Right lobe of liver (tissue), 6 donors: ENCODE results near the gene PLXNA2. TPM values are rescaled to one million over a fixed set of nuclear protein-coding genes. Genes with fewer than 3 reads are reported as not detected.
A peak's percentile ranks its signal among the peaks of the same experiment; 100 is the strongest.

ENCODE experiments used
- ATAC-seq, 4 donors: fragments of 200-7000 bp; cut with Tn5 transposase; one replicate each; pipeline ENCODE4 v1.9.1; 2020; ENCODE audit warnings: mild to moderate bottlenecking in 4 of 4, moderate library complexity in 4 of 4
- DNase-seq, 3 donors: peaks; one replicate each; pipeline ENCODE4 v3.0.0-alpha.2; 2020
- H3K27ac ChIP-seq, 3 donors: fragments of 200-600 bp; one replicate each; pipeline ENCODE4 v1.8.0; 2022
- H3K27me3 ChIP-seq, 2 donors: fragments of 200-600 bp; one replicate each; pipeline ENCODE4 v1.8.0; 2022
- H3K36me3 ChIP-seq, 4 donors: fragments of 200-600 bp; sonication (generic) in 1 of 4; one replicate each; pipeline versions ENCODE4 v1.5.1 to v1.8.0; 2017 to 2022; ENCODE audit warnings: control low read depth in 1 of 4
- H3K4me1 ChIP-seq, 4 donors: fragments of 200-600 bp; sonication (generic) in 1 of 4; one replicate each; pipeline versions ENCODE4 v1.5.1 to v1.8.0; 2017 to 2022; ENCODE audit warnings: control low read depth in 1 of 4
- H3K4me3 ChIP-seq, 3 donors: fragments of 200-600 bp; one replicate each; pipeline ENCODE4 v1.8.0; 2022
- H3K9me3 ChIP-seq, 4 donors: fragments of 200-600 bp; sonication (generic) in 1 of 4; one replicate each; pipeline versions ENCODE4 v1.5.1 to v1.8.0; 2017 to 2022; ENCODE audit warnings: control low read depth in 1 of 4
- CTCF ChIP-seq, 4 donors: fragments of 200-600 bp in 3 of 4; fragments of 450-650 bp in 1 of 4; IDR thresholded peaks; one replicate each; pipeline versions ENCODE4 v1.5.1 to v1.8.0; 2016 to 2022; ENCODE audit warnings: antibody characterized with exemption in 4 of 4, mild to moderate bottlenecking in 2 of 4
- POLR2A ChIP-seq: fragments of 450-650 bp; IDR thresholded peaks from one replicate; pipeline ENCODE4 v1.6.1; 2017; ENCODE audit warnings: antibody characterized with exemption, mild to moderate bottlenecking
- WGBS: methylation state at CpG from one replicate; pipeline ENCODE4 v1.1.6; 2018; ENCODE audit warnings: low coverage, low lambda C conversion rate; ENCODE audit not compliant: insufficient coverage; ENCODE audit errors: missing lambda C conversion rate; 5-methylcytosine and 5-hydroxymethylcytosine counted together
- intact Hi-C, 2 donors: fragments of 100-400 bp; cut with DNase I; formaldehyde crosslinking; loops; one replicate each; pipeline versions ENCODE4 v1.11.2 to v1.14.1; 2022
- total RNA-seq, 6 experiments: library from RNA; depleted of rRNA in 2 of 6; stranded (reverse); fragments of >200 nt in 2 of 6; fragmentation: NEBNext Ultra II Directional in 3 of 6; extraction: Animal tissue kit (Norgen Biotek cat#: 25700) in 3 of 6; gene quantifications; one replicate each; pipeline versions ENCODE4 v1.1.0 to v1.2.4, GENCODE V29; 2016 to 2023
- donor health status: DM: no; HTN: yes; CAD: no.
- donor health status: DM: no; HTN: no; CAD: no.
- donor health status: DM: no; HTN: no; CAD: no.
- donor health status: DM: no; HTN: yes; CAD: no.
- donor health status: DM: no; HTN: yes; CAD: no.

The PLXNA2 gene
- total RNA-seq, 6 experiments from 2014 or later, result 5.6 to 20.8 (median 9.3) TPM

- H3K27ac ChIP-seq, result no peak overlapping the region
- no peaks in the 10 kb centered on the region for H3K9me3 ChIP-seq
- DNase-seq (no peak), ATAC-seq (peak in 1 of 4 donors; percentile 14)
- WGBS, result 81% methylated on average over 4 of the region's 4 CpGs
- H3K4me1 ChIP-seq, result no peaks in the 10 kb centered on the region
- H3K4me3 ChIP-seq, result no peak overlapping the region
- intact Hi-C loops, result no loop called here
- TF ChIP-seq POLR2A (no peak), CTCF (IDR thresholded peaks at IDR 0.05) (no peak)
- H3K36me3 ChIP-seq, result no peaks in the 10 kb centered on the region
- H3K27me3 ChIP-seq, result no peaks in the 10 kb centered on the region
Observed at GRCh38 chr1:208227366-208227765, 16.8 kb downstream of the PLXNA2 start.

- intact Hi-C loops, result no loop called here
Observed at GRCh38 chr1:208225954-208226937, 17.9 kb downstream of the PLXNA2 start.

GRCh38 chr1:208224192-208224713 is 19.9 kb downstream of the PLXNA2 start:
- no peak overlapping the region for H3K4me3 ChIP-seq
- DNase-seq (no peak), ATAC-seq (no peak)
- intact Hi-C loops, result no loop called here
- TF ChIP-seq CTCF (IDR thresholded peaks at IDR 0.05), result no peak
- no peak for TF ChIP-seq POLR2A
- no peaks in the 10 kb centered on the region for H3K27me3 ChIP-seq
- no peak overlapping the region for H3K27ac ChIP-seq
- H3K9me3 ChIP-seq, result no peaks in the 10 kb centered on the region
- no peaks in the 10 kb centered on the region for H3K36me3 ChIP-seq
- 87% methylated on average over 10 of the region's 10 CpGs for WGBS
- H3K4me1 ChIP-seq, result no peaks in the 10 kb centered on the region

More at GRCh38 chr1:208225954-208226937, 17.9 kb downstream of the PLXNA2 start:
- ATAC-seq (no peak), DNase-seq (no peak)
- 66% methylated on average over 7 of the region's 13 CpGs for WGBS
- TF ChIP-seq CTCF (IDR thresholded peaks at IDR 0.05), result no peak
- no peak for TF ChIP-seq POLR2A
- Histone ChIP-seq H3K9me3 (no peaks in the 10 kb centered on the region), H3K4me1 (no peaks in the 10 kb centered on the region), H3K27ac (no peak overlapping the region), H3K36me3 (no peaks in the 10 kb centered on the region), H3K4me3 (no peak overlapping the region), H3K27me3 (no peaks in the 10 kb centered on the region)

- no peaks in the 10 kb centered on the region for H3K36me3 ChIP-seq
- intact Hi-C loops, result no loop called here
- DNase-seq (no peak), ATAC-seq (no peak)
- TF ChIP-seq CTCF (IDR thresholded peaks at IDR 0.05) (no peak), POLR2A (no peak)
- no peak overlapping the region for H3K4me3 ChIP-seq
- H3K4me1 ChIP-seq, result no peaks in the 10 kb centered on the region
- no peaks in the 10 kb centered on the region for H3K9me3 ChIP-seq
- no peaks in the 10 kb centered on the region for H3K27me3 ChIP-seq
- 74% methylated on average over 8 of the region's 8 CpGs for WGBS
- no peak overlapping the region for H3K27ac ChIP-seq
Observed at GRCh38 chr1:208223136-208223535, 21.0 kb downstream of the PLXNA2 start.
